ENCODE results near the gene CHFR. TPM values are rescaled to one million over a fixed set of nuclear protein-coding genes. Genes with fewer than 3 reads are reported as not detected.

Gene CHFR
- total and polyA plus RNA-seq, 2 experiments from 2014 or later = 23.0 to 42.7 TPM

GRCh38 chr12:132918680-132919079 is 31.3 kb upstream of the CHFR start:
- H3K4me3 ChIP-seq = no peak overlapping the region
- peaks cover 92% of the 10 kb centered on the region for H3K9me3 Mint-ChIP-seq

More at GRCh38 chr12:132918680-132919079, 31.3 kb upstream of the CHFR start:
- ATAC-seq = no peak
- peaks cover 7% of the 10 kb centered on the region for H3K27me3 Mint-ChIP-seq (ENCODE audit: insufficient read depth, low read depth, poor library complexity)
- Histone ChIP-seq H3K27me3 (ENCODE audit: insufficient read depth) (no peaks in the 10 kb centered on the region), H3K79me2 (replicated peaks; ENCODE audit: insufficient read depth) (no peaks in the 10 kb centered on the region), H3K27ac (ENCODE audit: low read depth) (no peak overlapping the region), H3K4me1 (ENCODE audit: insufficient read depth) (no peaks in the 10 kb centered on the region), H3K36me3 (ENCODE audit: insufficient read depth) (no peaks in the 10 kb centered on the region; the same call in none of the 2 replicates), H3F3A (replicated peaks; ENCODE audit: low read depth) (0 out of 2 replicates have a peak, but pooled peaks cover 10% of the 10 kb centered on the region), H3K4me2 (no peak overlapping the region), H3K9me2 (ENCODE audit: insufficient read depth) (no peaks in the 10 kb centered on the region), H2AFZ (no peak overlapping the region), H4K20me1 (replicated peaks; ENCODE audit: insufficient read depth) (no peaks in the 10 kb centered on the region)
- H3K27ac Mint-ChIP-seq = no peak overlapping the region
- DNase-seq (ENCODE audit: low spot score) = no peak
- peaks cover 60% of the 10 kb centered on the region for H3K36me3 Mint-ChIP-seq (ENCODE audit: low read depth)
- TF ChIP-seq NANOG (IDR thresholded peaks at IDR 0.05; ENCODE audit: borderline replicate concordance) (no peak), ETS1 (IDR thresholded peaks at IDR 0.05) (no peak), EZH2 (IDR thresholded peaks at IDR 0.05; ENCODE audit: low read depth, unreplicated experiment) (no peak), ZNF331 (CRISPR knock-in tag; IDR thresholded peaks at IDR 0.05; ENCODE audit: low read depth) (no peak), POLR2AphosphoS5 (IDR thresholded peaks at IDR 0.05; ENCODE audit: low read depth) (no peak), STAT1 (IDR thresholded peaks at IDR 0.05; ENCODE audit: unreplicated experiment) (no peak), ZNF114 (CRISPR knock-in tag; IDR thresholded peaks at IDR 0.05) (no peak), EZH2phosphoT487 (IDR thresholded peaks at IDR 0.05; ENCODE audit: unreplicated experiment) (no peak), REST (IDR thresholded peaks at IDR 0.05; ENCODE audit: unreplicated experiment) (no peak), CREB1 (CRISPR knock-in tag; IDR thresholded peaks at IDR 0.05; ENCODE audit: low read depth) (no peak), ZNF462 (CRISPR knock-in tag; IDR thresholded peaks at IDR 0.05) (no peak), JUNB (IDR thresholded peaks at IDR 0.05; ENCODE audit: unreplicated experiment) (no peak), CTCF (conservative IDR thresholded peaks at IDR 0.05; ENCODE audit: low read depth in 2 of 2) (no peak)
- no peak overlapping the region for H3K4me3 Mint-ChIP-seq
- H3K4me1 Mint-ChIP-seq = no peaks in the 10 kb centered on the region

All from GM23338 (cell line).